ENCODE data around the gene LGI4.
"Not testable (repeated sequence)": the region's sequence is repeated elsewhere in the genome, so short reads cannot be mapped to it uniquely, and the experiment has no call there.

The LGI4 gene

GRCh38 chr19:35107545-35107944 lies 27.3 kb downstream of the LGI4 start:
- DNase-seq (ENCODE audit: low read depth in 1 of 2, low spot score in 1 of 2), result no peak

GRCh38 chr19:35106898-35107541 lies 27.8 kb downstream of the LGI4 start:
- DNase-seq (ENCODE audit: low read depth in 1 of 2, low spot score in 1 of 2), result no peak

GRCh38 chr19:35106291-35106583 lies 28.6 kb downstream of the LGI4 start:
- no peak for DNase-seq (ENCODE audit: low read depth in 1 of 2, low spot score in 1 of 2)

GRCh38 chr19:35105411-35106290 lies 29.2 kb downstream of the LGI4 start:
- no peak for DNase-seq (ENCODE audit: low read depth in 1 of 2, low spot score in 1 of 2)

GRCh38 chr19:35105047-35105410 lies 29.8 kb downstream of the LGI4 start:
- no peak for DNase-seq (ENCODE audit: low read depth in 1 of 2, low spot score in 1 of 2)

GRCh38 chr19:35104361-35104760 lies 30.5 kb downstream of the LGI4 start:
- DNase-seq (ENCODE audit: low read depth in 1 of 2, low spot score in 1 of 2), result no peak

- DNase-seq (ENCODE audit: low read depth in 1 of 2, low spot score in 1 of 2), result not testable (repeated sequence)
Observed at GRCh38 chr19:35103614-35104013, 31.2 kb downstream of the LGI4 start.

GRCh38 chr19:35101949-35102348 lies 32.9 kb downstream of the LGI4 start:
- DNase-seq (ENCODE audit: low read depth in 1 of 2, low spot score in 1 of 2), result not testable (repeated sequence)

- DNase-seq (ENCODE audit: low read depth in 1 of 2, low spot score in 1 of 2), result no peak
Observed at GRCh38 chr19:35100588-35101533, 34.0 kb downstream of the LGI4 start.

GRCh38 chr19:35099897-35100275 lies 35.0 kb downstream of the LGI4 start:
- DNase-seq (ENCODE audit: low read depth in 1 of 2, low spot score in 1 of 2), result no peak

GRCh38 chr19:35099155-35099896 lies 35.5 kb downstream of the LGI4 start:
- no peak for DNase-seq (ENCODE audit: low read depth in 1 of 2, low spot score in 1 of 2)

- DNase-seq (ENCODE audit: low read depth in 1 of 2, low spot score in 1 of 2), result no peak
Observed at GRCh38 chr19:35098413-35099049, 36.3 kb downstream of the LGI4 start.

- no peak for DNase-seq (ENCODE audit: low read depth in 1 of 2, low spot score in 1 of 2)
Observed at GRCh38 chr19:35095667-35096368, 39.0 kb downstream of the LGI4 start.

- DNase-seq (ENCODE audit: low read depth in 1 of 2, low spot score in 1 of 2), result no peak
Observed at GRCh38 chr19:35094656-35095055, 40.2 kb downstream of the LGI4 start.

- DNase-seq (ENCODE audit: low read depth in 1 of 2, low spot score in 1 of 2), result no peak
Observed at GRCh38 chr19:35093941-35094647, 40.8 kb downstream of the LGI4 start.

GRCh38 chr19:35093430-35093829 lies 41.4 kb downstream of the LGI4 start:
- DNase-seq (ENCODE audit: low read depth in 1 of 2, low spot score in 1 of 2), result no peak

GRCh38 chr19:35090506-35091214 lies 44.2 kb downstream of the LGI4 start:
- no peak for DNase-seq (ENCODE audit: low read depth in 1 of 2, low spot score in 1 of 2)

- no peak for DNase-seq (ENCODE audit: low read depth in 1 of 2, low spot score in 1 of 2)
Observed at GRCh38 chr19:35090160-35090505, 44.7 kb downstream of the LGI4 start.

- no peak for DNase-seq (ENCODE audit: low read depth in 1 of 2, low spot score in 1 of 2)
Observed at GRCh38 chr19:35089554-35089953, 45.3 kb downstream of the LGI4 start.
